ENCODE results near the gene HAT1.
A peak's percentile ranks its signal among the peaks of the same experiment; 100 is the strongest.

The HAT1 gene, protein sequence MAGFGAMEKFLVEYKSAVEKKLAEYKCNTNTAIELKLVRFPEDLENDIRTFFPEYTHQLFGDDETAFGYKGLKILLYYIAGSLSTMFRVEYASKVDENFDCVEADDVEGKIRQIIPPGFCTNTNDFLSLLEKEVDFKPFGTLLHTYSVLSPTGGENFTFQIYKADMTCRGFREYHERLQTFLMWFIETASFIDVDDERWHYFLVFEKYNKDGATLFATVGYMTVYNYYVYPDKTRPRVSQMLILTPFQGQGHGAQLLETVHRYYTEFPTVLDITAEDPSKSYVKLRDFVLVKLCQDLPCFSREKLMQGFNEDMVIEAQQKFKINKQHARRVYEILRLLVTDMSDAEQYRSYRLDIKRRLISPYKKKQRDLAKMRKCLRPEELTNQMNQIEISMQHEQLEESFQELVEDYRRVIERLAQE

DNA sequence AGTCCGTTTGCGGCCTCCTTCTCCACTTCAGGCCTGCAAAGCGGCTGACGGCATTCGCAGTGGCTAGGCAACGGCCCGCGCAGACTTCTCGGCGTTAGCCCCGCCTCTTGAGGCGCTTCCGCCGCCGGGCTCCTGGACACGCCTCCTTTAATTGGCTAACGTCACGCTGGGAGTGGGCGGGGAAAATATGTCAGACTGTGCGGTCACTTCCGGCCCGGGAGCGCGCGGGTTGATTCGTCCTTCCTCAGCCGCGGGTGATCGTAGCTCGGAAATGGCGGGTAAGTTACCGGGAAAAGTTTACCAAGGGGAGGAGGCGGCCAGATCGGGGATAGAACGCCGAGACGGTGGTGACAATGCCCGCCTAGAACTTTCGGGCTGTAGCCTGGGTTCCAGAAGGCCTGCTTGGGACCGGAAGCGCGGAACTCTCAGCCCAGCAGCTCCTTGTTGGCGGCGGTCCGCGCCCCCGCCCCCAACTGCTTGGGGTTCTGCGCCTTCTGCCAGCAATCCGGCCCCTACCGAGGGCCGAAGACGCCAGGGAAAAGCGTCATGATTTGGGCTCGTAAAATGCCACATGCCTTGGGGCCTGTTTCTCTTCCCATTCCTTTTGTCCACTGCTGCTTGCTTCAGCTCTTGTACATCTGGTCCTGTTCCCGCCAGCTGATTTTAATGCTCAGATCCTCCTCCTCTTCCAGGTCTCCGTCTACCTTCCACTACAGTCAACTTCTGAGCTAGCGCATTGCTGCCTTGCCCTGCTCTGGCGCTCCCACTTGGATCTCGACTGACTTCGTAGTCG is at the start of gene HAT1:
HAT1 (plus strand) TSS at position 232 of the 793 bp plus-strand sequence; CDS start at position 272, 40 bp downstream.
- H3K27me3 Mint-ChIP-seq = no peaks in the 10 kb centered on the region
- H3K4me3 Mint-ChIP-seq = peak within 1 kb of the TSS; percentile 91
- CTCF ChIA-PET = interaction anchor here (1.5 kb wide), 1 partner anchor 182 kb away, joined by 4 read pairs; no protein-coding TSS in a partner anchor
- peaks cover 46% of the 10 kb centered on the region for H3K4me1 Mint-ChIP-seq
- peak within 1 kb of the TSS; percentile 96 for H3K27ac Mint-ChIP-seq
- no peaks in the 10 kb centered on the region for H3K9me3 Mint-ChIP-seq
- H3K36me3 Mint-ChIP-seq = peaks cover 24% of the 10 kb centered on the region
- DNase-seq = peak; percentile 98

DNA sequence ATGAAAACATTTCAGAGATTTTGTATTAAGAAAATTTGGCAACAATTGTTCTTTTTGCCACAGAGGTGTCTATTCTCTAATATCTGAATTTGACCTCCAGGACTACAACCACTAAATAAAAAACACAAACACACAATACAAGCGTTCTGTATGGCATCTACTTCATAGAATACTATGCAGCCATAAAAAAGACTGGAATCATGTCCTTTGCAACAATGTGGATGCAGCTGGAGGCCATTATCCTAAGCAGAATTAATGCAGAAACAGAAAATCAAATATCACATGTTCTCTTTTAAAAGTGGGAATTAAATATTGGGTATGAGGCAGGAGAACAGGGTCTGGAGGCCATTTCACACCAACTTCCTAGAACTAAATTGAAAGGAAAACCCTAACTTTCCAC is 47.7 kb upstream of the HAT1 start:
- CTCF ChIA-PET = no interaction called here
- Mint-ChIP-seq H3K4me3 (no peak overlapping the region), H3K27ac (no peak overlapping the region), H3K4me1 (peaks cover 15% of the 10 kb centered on the region), H3K9me3 (no peaks in the 10 kb centered on the region), H3K36me3 (peaks cover 34% of the 10 kb centered on the region), H3K27me3 (no peaks in the 10 kb centered on the region)
- no peak for DNase-seq

DNA sequence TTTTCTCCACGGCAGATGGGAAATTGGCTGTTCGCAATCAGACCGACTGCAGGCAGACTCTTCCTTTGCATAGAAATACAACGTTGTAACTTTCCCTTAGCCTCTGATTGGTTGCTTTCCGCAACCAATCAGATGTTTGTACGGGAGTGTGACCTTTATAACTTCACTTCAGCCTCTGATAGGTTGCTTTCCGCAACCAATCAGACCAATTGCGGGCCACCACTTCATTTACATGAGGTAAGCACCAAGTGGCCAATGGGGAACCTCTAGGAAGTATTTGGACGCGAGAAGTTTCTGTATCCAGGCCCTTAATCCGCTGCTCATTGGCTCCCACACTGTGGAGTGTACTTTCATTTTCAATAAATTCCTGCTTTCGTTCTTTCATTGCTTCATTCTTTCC is 47.3 kb upstream of the HAT1 start:
- H3K4me3 Mint-ChIP-seq = no peak overlapping the region
- peaks cover 15% of the 10 kb centered on the region for H3K4me1 Mint-ChIP-seq
- no peaks in the 10 kb centered on the region for H3K9me3 Mint-ChIP-seq
- no peaks in the 10 kb centered on the region for H3K27me3 Mint-ChIP-seq
- no peak overlapping the region for H3K27ac Mint-ChIP-seq
- no peak for DNase-seq
- CTCF ChIA-PET = no interaction called here
- peaks cover 34% of the 10 kb centered on the region for H3K36me3 Mint-ChIP-seq

DNA sequence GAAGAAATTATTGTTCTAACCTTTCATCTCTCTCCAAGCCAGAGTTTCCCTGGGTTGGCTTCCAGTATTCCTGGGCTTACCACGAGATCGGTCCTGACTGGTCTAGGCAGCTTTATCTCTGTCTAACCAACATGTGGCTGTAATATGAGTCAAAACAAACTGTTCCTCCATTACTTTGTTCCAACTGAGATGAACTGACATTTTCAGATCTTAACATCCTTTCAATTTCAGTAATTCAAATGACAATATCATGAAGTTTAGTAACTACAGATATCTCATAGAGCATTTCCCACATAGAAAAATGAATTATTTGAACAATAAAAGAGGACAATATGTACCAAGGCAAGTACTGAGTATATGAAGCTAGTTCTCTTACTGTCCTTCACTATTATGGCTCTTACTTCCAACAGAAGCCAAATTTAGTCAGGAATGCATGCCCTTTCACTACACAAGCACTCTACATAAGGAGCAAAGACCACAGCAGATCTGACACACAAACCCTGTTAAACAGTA is 43.7 kb upstream of the HAT1 start:
- Mint-ChIP-seq H3K36me3 (peaks cover 25% of the 10 kb centered on the region), H3K4me3 (no peak overlapping the region), H3K27ac (no peak overlapping the region), H3K4me1 (peaks cover 26% of the 10 kb centered on the region), H3K9me3 (no peaks in the 10 kb centered on the region), H3K27me3 (no peaks in the 10 kb centered on the region)
- CTCF ChIA-PET = interaction anchor here (0.6 kb wide), 1 partner anchor 13 kb away, joined by 3 read pairs; no protein-coding TSS in a partner anchor
- no peak for DNase-seq

DNA sequence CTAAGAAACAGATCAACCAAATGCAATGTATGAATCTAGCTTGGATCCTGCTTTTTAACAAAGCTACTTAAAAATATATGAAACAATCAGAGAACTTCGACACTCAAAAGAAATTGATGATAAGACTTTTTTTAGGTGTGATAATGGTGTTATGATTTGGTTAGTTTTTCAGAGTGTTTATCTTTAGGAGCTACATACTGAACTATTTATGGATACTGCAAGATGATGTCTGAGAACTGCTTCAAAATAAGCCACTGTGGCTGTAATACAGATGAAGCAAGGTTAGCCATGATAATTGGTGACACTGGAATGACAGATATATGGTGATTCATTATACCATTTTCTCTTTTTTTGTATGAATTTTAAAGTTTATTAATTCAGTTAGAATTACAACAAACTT is 42.4 kb upstream of the HAT1 start:
- peaks cover 28% of the 10 kb centered on the region for H3K4me1 Mint-ChIP-seq
- peaks cover 21% of the 10 kb centered on the region for H3K36me3 Mint-ChIP-seq
- DNase-seq = no peak
- no peak overlapping the region for H3K27ac Mint-ChIP-seq
- H3K4me3 Mint-ChIP-seq = no peak overlapping the region
- no peaks in the 10 kb centered on the region for H3K9me3 Mint-ChIP-seq
- no peaks in the 10 kb centered on the region for H3K27me3 Mint-ChIP-seq
- CTCF ChIA-PET = no interaction called here

DNA sequence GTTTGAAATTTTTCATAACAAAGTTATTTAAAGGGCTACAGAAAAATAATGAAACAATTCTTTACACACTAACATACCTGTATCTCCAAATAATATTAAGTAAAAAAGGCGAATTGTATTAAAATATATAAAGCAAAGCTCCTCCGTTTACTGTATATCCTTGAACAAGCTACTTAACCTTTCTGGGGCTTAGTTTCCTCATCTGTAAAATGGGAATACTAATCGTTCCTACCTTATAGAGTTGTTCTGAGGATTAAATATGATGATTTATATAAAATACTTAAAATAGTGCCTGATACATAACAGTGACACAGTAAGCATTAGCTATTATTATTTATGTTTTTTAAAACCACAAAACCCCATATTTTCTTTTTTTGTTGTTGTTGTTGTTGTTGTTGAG is 41.5 kb upstream of the HAT1 start:
- H3K4me1 Mint-ChIP-seq = peaks cover 25% of the 10 kb centered on the region
- no peak overlapping the region for H3K27ac Mint-ChIP-seq
- H3K36me3 Mint-ChIP-seq = peaks cover 15% of the 10 kb centered on the region
- H3K27me3 Mint-ChIP-seq = no peaks in the 10 kb centered on the region
- no peak for DNase-seq
- H3K4me3 Mint-ChIP-seq = no peak overlapping the region
- CTCF ChIA-PET = no interaction called here
- H3K9me3 Mint-ChIP-seq = no peaks in the 10 kb centered on the region

DNA sequence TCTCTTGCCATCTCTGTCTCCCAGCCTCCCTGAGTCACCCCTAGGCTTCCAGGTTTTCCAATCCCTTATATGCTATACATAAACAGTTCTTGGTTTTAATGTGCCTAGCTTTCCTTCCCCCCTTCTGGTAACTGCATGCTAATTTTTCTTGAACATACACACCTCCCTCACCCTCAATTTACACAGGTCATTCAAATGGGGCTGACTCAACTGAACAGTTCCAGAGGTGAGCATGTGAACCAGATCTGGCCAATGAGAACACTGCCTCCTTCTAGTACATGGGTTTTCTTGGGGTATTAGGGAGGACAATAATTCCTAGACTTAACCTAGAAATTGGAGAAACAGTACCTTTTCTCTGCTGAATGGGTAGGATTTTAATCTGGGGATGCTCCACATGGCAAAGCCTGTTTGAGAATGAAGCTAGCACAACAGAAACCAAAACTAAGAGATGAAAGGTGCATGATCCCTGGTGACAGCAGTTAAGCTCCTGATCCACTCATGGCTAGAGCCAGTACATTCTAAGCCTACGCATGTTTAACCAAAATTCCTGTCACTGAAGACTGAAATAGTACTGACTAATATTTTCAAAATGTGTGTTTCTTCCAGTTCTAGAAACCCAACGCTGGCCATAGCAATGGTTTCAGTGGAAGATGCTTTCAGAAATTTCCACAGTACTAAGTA is 40.0 kb upstream of the HAT1 start:
- Mint-ChIP-seq H3K4me3 (no peak overlapping the region), H3K36me3 (peaks cover 13% of the 10 kb centered on the region), H3K27ac (peak overlapping the region; percentile 62), H3K27me3 (no peaks in the 10 kb centered on the region), H3K9me3 (no peaks in the 10 kb centered on the region), H3K4me1 (peaks cover 16% of the 10 kb centered on the region)
- no peak for DNase-seq
- CTCF ChIA-PET = interaction anchor here (1.2 to 1.7 kb wide), 2 partner anchors 11 to 180 kb away, joined by 3 to 5 read pairs; partner anchors contain the start of gene SLC25A12

DNA sequence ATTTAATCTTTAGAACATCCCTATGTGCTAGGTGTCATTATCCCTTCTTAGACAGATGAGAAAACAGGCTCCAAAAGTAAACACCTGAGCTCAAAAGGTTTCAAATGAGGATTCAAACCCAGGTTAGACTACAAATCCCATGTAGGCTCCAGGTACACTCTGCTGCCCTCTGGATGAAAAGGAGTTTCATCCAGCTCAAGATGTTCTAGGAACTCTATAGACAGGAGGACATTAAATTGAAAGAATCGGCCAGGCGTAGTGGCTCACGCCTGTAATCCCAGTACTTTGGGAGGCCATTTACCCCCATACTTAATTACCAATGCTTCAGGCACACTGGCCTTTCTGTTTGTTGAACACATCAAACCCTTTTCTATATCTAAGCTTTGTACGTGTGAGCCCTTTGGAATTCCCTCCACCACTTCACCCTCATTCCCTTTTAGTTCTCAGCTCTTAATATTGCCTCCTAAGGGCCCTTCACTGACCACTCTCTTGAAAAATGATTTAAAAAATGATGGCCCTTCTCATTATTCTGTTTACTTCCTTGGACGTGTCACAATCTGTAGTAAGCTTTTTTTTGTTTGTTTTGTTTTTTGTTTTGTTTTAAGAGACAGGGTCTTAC is 38.9 kb upstream of the HAT1 start:
- Mint-ChIP-seq H3K4me3 (no peak overlapping the region), H3K36me3 (peaks cover 17% of the 10 kb centered on the region), H3K9me3 (no peaks in the 10 kb centered on the region), H3K27me3 (no peaks in the 10 kb centered on the region), H3K27ac (no peak overlapping the region), H3K4me1 (peaks cover 14% of the 10 kb centered on the region)
- CTCF ChIA-PET = interaction anchor here (1.7 kb wide), 1 partner anchor 10 kb away, joined by 5 read pairs; the partner anchor contains the start of gene SLC25A12
- DNase-seq = no peak

DNA sequence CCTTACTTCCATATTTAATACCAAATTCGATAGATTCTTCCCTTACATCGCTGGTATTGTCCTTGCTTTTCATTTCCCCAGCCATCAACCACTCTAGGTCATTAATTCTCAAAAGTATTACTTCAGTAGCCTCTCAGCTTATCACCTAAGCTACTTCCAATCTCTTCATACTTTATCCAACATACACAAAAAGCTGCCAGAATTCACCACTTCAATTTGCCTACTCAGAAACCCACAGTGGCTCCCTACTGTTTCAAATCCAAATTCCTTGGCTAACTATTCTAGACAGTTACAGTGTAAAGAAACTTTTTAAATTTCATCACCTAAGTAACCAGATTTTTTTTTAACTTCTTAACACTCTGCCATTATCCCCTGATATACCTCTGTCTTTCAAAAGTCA is 32.9 kb upstream of the HAT1 start:
- H3K9me3 Mint-ChIP-seq = no peaks in the 10 kb centered on the region
- H3K36me3 Mint-ChIP-seq = peaks cover 36% of the 10 kb centered on the region
- no peaks in the 10 kb centered on the region for H3K27me3 Mint-ChIP-seq
- H3K4me3 Mint-ChIP-seq = no peak overlapping the region
- H3K4me1 Mint-ChIP-seq = peaks cover 40% of the 10 kb centered on the region
- CTCF ChIA-PET = no interaction called here
- no peak overlapping the region for H3K27ac Mint-ChIP-seq
- DNase-seq = no peak

DNA sequence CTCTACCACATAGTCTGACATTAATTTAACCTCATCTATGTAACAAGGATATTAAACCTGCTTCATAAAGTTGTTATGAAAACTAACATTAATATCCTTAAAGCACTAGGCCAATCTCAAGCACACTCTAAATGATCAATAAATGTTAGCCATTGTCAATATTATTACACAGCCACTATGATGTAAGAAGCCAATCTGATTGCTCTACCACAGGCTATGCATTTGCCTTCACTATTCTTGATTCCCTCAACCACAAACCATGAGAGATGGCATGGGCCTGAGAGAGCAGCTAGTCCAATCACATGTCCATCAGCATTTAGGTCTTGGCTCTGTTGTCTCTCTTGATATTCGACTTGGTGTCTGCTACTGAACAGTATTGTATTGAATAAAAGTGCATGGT is 32.5 kb upstream of the HAT1 start:
- Mint-ChIP-seq H3K27ac (no peak overlapping the region), H3K9me3 (no peaks in the 10 kb centered on the region), H3K27me3 (no peaks in the 10 kb centered on the region), H3K4me1 (peaks cover 44% of the 10 kb centered on the region), H3K4me3 (no peak overlapping the region), H3K36me3 (peaks cover 36% of the 10 kb centered on the region)
- no peak for DNase-seq
- CTCF ChIA-PET = no interaction called here

DNA sequence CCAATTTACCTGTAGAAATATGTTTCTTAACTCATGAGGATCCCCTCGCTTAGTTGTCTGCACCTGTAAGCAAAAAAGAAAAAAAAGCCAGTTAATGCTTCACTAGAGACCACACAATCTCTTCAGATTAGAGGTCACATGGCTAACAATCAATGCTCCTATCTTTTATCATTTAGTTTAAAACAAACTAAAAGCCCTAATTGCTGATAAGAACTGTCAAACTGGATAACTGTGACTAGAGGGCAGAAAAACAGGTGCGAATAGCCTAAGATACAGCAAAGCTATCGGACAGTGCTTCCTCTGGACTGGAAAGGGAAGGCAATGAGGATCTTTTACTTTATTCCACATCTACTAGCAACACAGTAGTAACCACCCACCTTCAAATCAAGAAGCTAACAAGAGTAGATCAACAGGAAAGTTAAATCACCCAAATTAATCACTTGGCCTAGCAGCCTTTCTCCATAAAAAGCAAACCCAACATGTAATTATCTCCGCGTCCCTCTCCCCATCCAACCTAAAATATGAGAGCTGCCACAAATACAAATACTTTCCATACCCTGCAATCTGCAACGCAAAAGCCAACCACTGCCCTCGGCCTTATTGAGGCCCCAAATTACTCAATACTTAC is 29.0 kb upstream of the HAT1 start:
- no peak for DNase-seq
- Mint-ChIP-seq H3K9me3 (no peaks in the 10 kb centered on the region), H3K27ac (peak overlapping the region; percentile 71), H3K4me3 (peak overlapping the region; percentile 93), H3K27me3 (peaks cover 9% of the 10 kb centered on the region), H3K36me3 (peaks cover 29% of the 10 kb centered on the region), H3K4me1 (peaks cover 48% of the 10 kb centered on the region)
- CTCF ChIA-PET = interaction anchor here (1.2 to 2.1 kb wide), 2 partner anchors 10 to 294 kb away, joined by 3 to 5 read pairs; no protein-coding TSS in a partner anchor

DNA sequence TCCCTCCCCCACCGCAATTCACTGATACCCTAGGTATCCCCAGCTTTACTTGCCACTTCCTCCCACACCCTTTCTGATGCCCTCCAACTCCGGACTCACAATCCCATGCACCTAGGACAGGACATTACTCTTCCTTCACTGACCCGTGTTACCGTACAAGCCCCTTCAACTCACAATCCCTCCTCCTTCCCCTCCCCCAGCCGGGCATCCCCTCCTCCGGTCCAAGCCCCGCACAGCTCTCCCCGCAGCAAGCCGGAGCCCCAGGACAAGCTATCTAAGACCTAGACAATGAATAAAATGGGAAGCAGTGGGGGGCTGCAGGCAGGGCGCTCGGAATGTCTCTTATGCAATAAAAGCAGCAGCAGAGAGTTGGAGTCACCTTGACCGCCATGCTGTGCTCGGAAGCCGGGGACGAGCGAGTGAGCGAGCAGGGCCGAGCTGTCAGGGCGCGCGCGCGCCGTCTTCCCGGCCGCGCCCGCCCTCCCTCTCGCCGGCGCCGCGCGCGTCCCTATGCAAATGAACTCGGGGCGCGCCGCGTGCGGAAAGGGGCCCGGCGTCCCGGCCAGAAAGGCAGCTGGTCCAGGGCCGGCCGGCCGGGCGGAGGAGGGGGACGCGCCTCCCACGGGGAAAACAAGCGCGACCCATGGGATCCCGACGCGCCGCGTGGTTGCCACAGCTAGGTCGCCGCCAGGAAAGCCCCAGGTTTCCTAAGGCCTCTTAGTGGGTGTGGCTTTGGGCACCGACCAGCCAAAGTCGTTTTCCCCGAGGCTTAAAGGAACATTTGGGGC is 28.2 kb upstream of the HAT1 start, which contains the start of gene SLC25A12:
SLC25A12 (minus strand) TSS at position 421 of the 788 bp plus-strand sequence; CDS start at position 391, 30 bp downstream.
- Mint-ChIP-seq H3K9me3 (peaks cover 3% of the 10 kb centered on the region), H3K36me3 (peaks cover 27% of the 10 kb centered on the region), H3K27me3 (peaks cover 9% of the 10 kb centered on the region), H3K4me1 (peaks cover 47% of the 10 kb centered on the region), H3K27ac (peak within 1 kb of the TSS; percentile 75), H3K4me3 (peak within 1 kb of the TSS; percentile 93)
- CTCF ChIA-PET = interaction anchor here (1.2 to 2.1 kb wide), 2 partner anchors 11 to 295 kb away, joined by 3 to 5 read pairs; no protein-coding TSS in a partner anchor
- DNase-seq = peak; percentile 79
